K562 (cell line): ENCODE data around the gene CERS2. TPM values are rescaled to one million over a fixed set of nuclear protein-coding genes. Genes with fewer than 3 reads are reported as not detected.

Source experiments
- ARID3A ChIP-seq: IDR thresholded peaks from 2 replicates; pipeline ENCODE4 v1.6.1; 2012; ENCODE audit warnings: low read depth, low read length, improper control_type of control experiment, borderline replicate concordance
- ASH1L ChIP-seq: fragments of 450-650 bp; IDR thresholded peaks from 2 replicates; pipeline ENCODE4 v1.6.1; 2018; ENCODE audit warnings: borderline replicate concordance, mild to moderate bottlenecking, low read depth; ENCODE audit not compliant: partially characterized antibody
- CAMTA2 ChIP-seq: fragments of 250-450 bp; sonication (Bioruptor Pico); conservative IDR thresholded peaks from 2 replicates; pipeline ENCODE4 v1.5.1; 2022
- FOS ChIP-seq: IDR thresholded peaks from 3 replicates; pipeline ENCODE4 v1.6.1; 2011; ENCODE audit not compliant: insufficient read length; ENCODE audit errors: extremely low read depth
- KDM1A ChIP-seq, 2 experiments: fragments of 450-650 bp; IDR thresholded peaks; 2 replicates each; pipeline ENCODE4 v1.6.1; 2016; ENCODE audit warnings: mild to moderate bottlenecking in 2 of 2
- NCOA4 ChIP-seq: fragments of 450-650 bp; IDR thresholded peaks from 2 replicates; pipeline ENCODE4 v1.6.1; 2018; ENCODE audit warnings: mild to moderate bottlenecking; ENCODE audit not compliant: partially characterized antibody
- SMARCC2 ChIP-seq: fragments of 450-650 bp; IDR thresholded peaks from 2 replicates; pipeline ENCODE4 v1.6.1; 2017; ENCODE audit warnings: antibody characterized with exemption, moderate library complexity, mild to moderate bottlenecking, low read depth
- SP1 ChIP-seq: sonication (generic); formaldehyde crosslinking; IDR thresholded peaks from 2 replicates; pipeline ENCODE4 v1.8.1; 2022; ENCODE audit warnings: mild to moderate bottlenecking, missing genetic modification reagents
- TCF15 ChIP-seq: fragments of 250-450 bp; sonication (Bioruptor Pico); IDR thresholded peaks from 2 replicates; pipeline ENCODE4 v1.8.0; 2022; ENCODE audit warnings: moderate library complexity, mild to moderate bottlenecking, inconsistent platforms
- XRCC4 ChIP-seq: IDR thresholded peaks from one replicate; pipeline ENCODE4 v1.6.1; 2011; ENCODE audit not compliant: insufficient read depth, insufficient read length; ENCODE audit errors: extremely low read depth
- ZBTB7A ChIP-seq: IDR thresholded peaks from 2 replicates; pipeline ENCODE4 v1.6.1; 2011; ENCODE audit warnings: low read depth, mild to moderate bottlenecking, low read length, moderate library complexity, borderline replicate concordance; ENCODE audit not compliant: control insufficient read depth
- ZHX1 ChIP-seq: fragments of 150-350 bp; conservative IDR thresholded peaks from 2 replicates; pipeline ENCODE4 v1.6.1; 2014; ENCODE audit warnings: low read length
- ZNF175 ChIP-seq: fragments of 200-800 bp; sonication (Bioruptor generic); IDR thresholded peaks from 2 replicates; pipeline ENCODE4 v1.6.1; 2016; ENCODE audit warnings: low read depth, mild to moderate bottlenecking, missing genetic modification characterization, missing compliant biosample characterization
- ZNF668 ChIP-seq: fragments of 250-450 bp; sonication (Bioruptor Pico); IDR thresholded peaks from 2 replicates; pipeline ENCODE4 v1.8.0; 2022; ENCODE audit warnings: mild to moderate bottlenecking, inconsistent platforms
- polyA plus RNA-seq, 8 experiments: library from polyadenylated mRNA; depleted of rRNA in 4 of 8; stranded (reverse) in 5 of 8; unstranded in 3 of 8; fragments of >200 nt; fragmentation: Nextera tagmentation in 2 of 8; fragmentation: Illumina TruSeq in 1 of 8; extraction: Ambion mirVana in 2 of 8; extraction: Trizol in 1 of 8; gene quantifications; 2 replicates each; pipeline versions ENCODE4 v1.2.1 to v1.2.3, GENCODE V29; 2011 to 2014; ENCODE audit warnings: inconsistent platforms in 1 of 8, missing spikeins in 1 of 8
- total RNA-seq, 7 experiments: library from RNA; depleted of rRNA in 6 of 7; stranded (reverse); fragments of >200 nt in 6 of 7; fragmentation: Illumina TruSeq in 2 of 7; extraction: Trizol in 2 of 7; gene quantifications; 2 replicates each; pipeline versions ENCODE4 v1.2.1 to v1.2.3, GENCODE V29; 2011 to 2021; ENCODE audit warnings: low replicate concordance in 1 of 7
- TF ChIP-seq, protein P1 (sequence below): fragments of 200-800 bp; sonication (Bioruptor generic); IDR thresholded peaks from 2 replicates; pipeline ENCODE4 v1.6.1; 2017; ENCODE audit warnings: missing genetic modification characterization, missing compliant biosample characterization
- TF ChIP-seq, protein P2 (sequence below): fragments of 250-450 bp; sonication (Bioruptor Pico); IDR thresholded peaks from 2 replicates; pipeline ENCODE4 v1.4.0; 2020; ENCODE audit warnings: mild to moderate bottlenecking, moderate library complexity, borderline replicate concordance

The CERS2 gene
- total and polyA plus RNA-seq, 9 of the 15 experiments (the other 6 are each of a cell fraction or from before 2014, with no cell fraction given) = 23.4 to 295 (median 132) TPM

DNA sequence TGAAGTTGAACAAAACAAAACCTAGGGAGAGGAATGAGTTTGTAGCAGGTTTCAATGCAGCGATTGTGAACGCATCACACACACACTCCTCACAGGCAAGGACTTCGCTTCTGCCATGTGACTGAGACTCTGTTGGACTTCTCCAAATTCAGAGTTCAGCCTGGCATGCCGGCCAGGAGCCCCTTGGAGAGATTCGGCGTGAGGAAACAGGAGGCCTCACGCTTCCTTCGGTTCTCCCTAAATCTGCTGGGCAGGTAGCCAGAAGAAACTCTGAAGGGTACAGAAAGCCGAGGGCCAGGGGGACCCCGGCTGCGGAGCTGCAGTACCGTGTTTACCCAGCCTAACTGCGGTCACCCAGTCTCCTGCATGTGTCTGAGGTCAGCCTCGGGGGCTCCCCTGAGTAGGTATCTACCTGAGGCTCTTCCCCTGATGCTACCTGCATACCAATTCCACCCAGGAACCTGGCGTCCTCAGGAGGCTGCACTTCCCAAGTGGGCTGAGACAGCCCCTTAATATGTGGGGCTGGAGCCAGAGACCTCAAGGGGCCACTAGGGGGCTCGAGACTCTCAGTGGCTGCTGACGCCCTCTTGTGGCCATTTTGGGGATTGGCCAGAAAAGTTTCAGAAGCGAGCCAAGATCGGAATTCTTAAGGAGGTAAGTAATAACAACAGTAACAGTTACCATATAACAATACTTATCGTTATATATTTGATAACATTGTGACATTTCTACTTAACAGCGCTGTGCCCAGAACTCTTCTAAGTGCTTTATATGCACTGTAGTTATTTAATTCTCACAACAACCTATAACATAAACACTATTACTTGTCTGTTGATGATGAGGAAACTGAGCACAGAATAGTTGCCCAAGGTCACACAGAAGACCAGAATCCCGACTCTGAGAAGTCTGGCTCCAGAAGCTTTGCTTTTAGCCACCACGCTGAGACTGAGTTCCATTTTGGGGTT, 4.7 kb upstream of the CERS2 start (continued):
- TF ChIP-seq ZHX1 (no peak), TCF15 (CRISPR knock-in tag) (peak; percentile 36; the same call in 1 of the 2 replicates), CAMTA2 (CRISPR knock-in tag) (no peak), ASH1L (no peak), FOS (no peak), SMARCC2 (no peak; the same call in 1 of the 2 replicates), KDM1A (IDR thresholded peaks at IDR 0.05) (no peak), XRCC4 (no peak), ARID3A (no peak; the same call in 1 of the 2 replicates), NCOA4 (no peak), SP1 (peak; percentile 80), ZNF668 (CRISPR knock-in tag) (no peak), ZNF175 (CRISPR knock-in tag) (no peak), ZBTB7A (peak; percentile 95)
- TF ChIP-seq, protein P1, sequence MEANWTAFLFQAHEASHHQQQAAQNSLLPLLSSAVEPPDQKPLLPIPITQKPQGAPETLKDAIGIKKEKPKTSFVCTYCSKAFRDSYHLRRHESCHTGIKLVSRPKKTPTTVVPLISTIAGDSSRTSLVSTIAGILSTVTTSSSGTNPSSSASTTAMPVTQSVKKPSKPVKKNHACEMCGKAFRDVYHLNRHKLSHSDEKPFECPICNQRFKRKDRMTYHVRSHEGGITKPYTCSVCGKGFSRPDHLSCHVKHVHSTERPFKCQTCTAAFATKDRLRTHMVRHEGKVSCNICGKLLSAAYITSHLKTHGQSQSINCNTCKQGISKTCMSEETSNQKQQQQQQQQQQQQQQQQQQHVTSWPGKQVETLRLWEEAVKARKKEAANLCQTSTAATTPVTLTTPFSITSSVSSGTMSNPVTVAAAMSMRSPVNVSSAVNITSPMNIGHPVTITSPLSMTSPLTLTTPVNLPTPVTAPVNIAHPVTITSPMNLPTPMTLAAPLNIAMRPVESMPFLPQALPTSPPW (CRISPR knock-in tag) = peak; percentile 62; the same call in 1 of the 2 replicates
- TF ChIP-seq, protein P2, sequence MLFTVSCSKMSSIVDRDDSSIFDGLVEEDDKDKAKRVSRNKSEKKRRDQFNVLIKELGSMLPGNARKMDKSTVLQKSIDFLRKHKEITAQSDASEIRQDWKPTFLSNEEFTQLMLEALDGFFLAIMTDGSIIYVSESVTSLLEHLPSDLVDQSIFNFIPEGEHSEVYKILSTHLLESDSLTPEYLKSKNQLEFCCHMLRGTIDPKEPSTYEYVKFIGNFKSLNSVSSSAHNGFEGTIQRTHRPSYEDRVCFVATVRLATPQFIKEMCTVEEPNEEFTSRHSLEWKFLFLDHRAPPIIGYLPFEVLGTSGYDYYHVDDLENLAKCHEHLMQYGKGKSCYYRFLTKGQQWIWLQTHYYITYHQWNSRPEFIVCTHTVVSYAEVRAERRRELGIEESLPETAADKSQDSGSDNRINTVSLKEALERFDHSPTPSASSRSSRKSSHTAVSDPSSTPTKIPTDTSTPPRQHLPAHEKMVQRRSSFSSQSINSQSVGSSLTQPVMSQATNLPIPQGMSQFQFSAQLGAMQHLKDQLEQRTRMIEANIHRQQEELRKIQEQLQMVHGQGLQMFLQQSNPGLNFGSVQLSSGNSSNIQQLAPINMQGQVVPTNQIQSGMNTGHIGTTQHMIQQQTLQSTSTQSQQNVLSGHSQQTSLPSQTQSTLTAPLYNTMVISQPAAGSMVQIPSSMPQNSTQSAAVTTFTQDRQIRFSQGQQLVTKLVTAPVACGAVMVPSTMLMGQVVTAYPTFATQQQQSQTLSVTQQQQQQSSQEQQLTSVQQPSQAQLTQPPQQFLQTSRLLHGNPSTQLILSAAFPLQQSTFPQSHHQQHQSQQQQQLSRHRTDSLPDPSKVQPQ (CRISPR knock-in tag) = no peak
